Adrenal gland (tissue), 12 donors: ENCODE results near the gene DOCK4. TPM values are rescaled to one million over a fixed set of nuclear protein-coding genes. Genes with fewer than 3 reads are reported as not detected.

Source experiments
- DNase-seq, 7 donors: peaks; one replicate each; pipeline ENCODE4 v3.0.0-alpha.2; 2019 to 2020
- H3K27ac ChIP-seq, 5 donors: fragments of 200-600 bp; sonication (generic) in 4 of 5; 1 replicate in 3 of 5; 2 replicates in 2 of 5; pipeline versions ENCODE4 v1.5.1 to v1.8.0; 2016 to 2020; ENCODE audit warnings: mild to moderate bottlenecking in 1 of 5
- H3K27me3 ChIP-seq: fragments of 200-600 bp; 2 replicates; pipeline ENCODE4 v1.8.0; 2021
- H3K36me3 ChIP-seq, 2 donors: fragments of 200-600 bp; replicated peaks in 1 of 2; 1 replicate in 1 of 2; 2 replicates in 1 of 2; pipeline versions ENCODE4 v1.5.1 to v1.8.0; 2018 to 2022
- H3K4me1 ChIP-seq, 2 donors: fragments of 200-600 bp; replicated peaks in 1 of 2; 1 replicate in 1 of 2; 2 replicates in 1 of 2; pipeline versions ENCODE4 v1.5.1 to v1.8.0; 2018 to 2021
- H3K4me3 ChIP-seq, 4 donors: fragments of 200-600 bp; sonication (generic) in 3 of 4; one replicate each; pipeline ENCODE4 v1.5.1; 2016 to 2018
- H3K9me3 ChIP-seq, 3 donors: fragments of 200-600 bp; sonication (generic) in 1 of 3; replicated peaks in 1 of 3; 1 replicate in 2 of 3; 2 replicates in 1 of 3; pipeline versions ENCODE4 v1.5.1 to v1.8.0; 2016 to 2021
- CTCF ChIP-seq, 6 experiments: fragments of 450-650 bp in 4 of 6; fragments of 200-600 bp in 2 of 6; sonication (generic) in 1 of 6; IDR thresholded peaks; 1 replicate in 5 of 6; 2 replicates in 1 of 6; pipeline versions ENCODE4 v1.5.1 to v1.8.0; 2016 to 2021; ENCODE audit warnings: antibody characterized with exemption in 6 of 6, mild to moderate bottlenecking in 2 of 6, moderate library complexity in 1 of 6
- POLR2A ChIP-seq, 2 donors: fragments of 450-650 bp; IDR thresholded peaks; one replicate each; pipeline ENCODE4 v1.6.1; 2017; ENCODE audit warnings: antibody characterized with exemption in 2 of 2, mild to moderate bottlenecking in 2 of 2, moderate library complexity in 1 of 2
- WGBS, 4 donors: extraction: QIAGEN DNeasy Blood & Tissue Kit in 2 of 4; methylation state at CpG; one replicate each; pipeline versions ENCODE4 v1.1.5 to v1.1.7; 2013 to 2017; 5-methylcytosine and 5-hydroxymethylcytosine counted together
- intact Hi-C, 2 donors: fragments of 100-400 bp; cut with DNase I; formaldehyde crosslinking; loops; one replicate each; pipeline versions ENCODE4 v1.14.1 to v1.15.0; 2022 to 2023
- polyA plus RNA-seq, 3 donors: library from polyadenylated mRNA; stranded (reverse); fragments of 200-250 nt in 2 of 3; fragments of 350-450 nt in 1 of 3; fragmentation: Illumina TruSeq in 1 of 3; extraction: RNeasy Lipid Tissue Mini Kit (QIAGEN cat#74804) in 1 of 3; gene quantifications; one replicate each; pipeline ENCODE4 v1.2.3, GENCODE V29; 2013 to 2014
- total RNA-seq, 9 donors: library from RNA; depleted of rRNA in 4 of 9; stranded (reverse); fragments of >200 nt in 4 of 9; fragments of 120-200 nt in 1 of 9; fragmentation: NEBNext Ultra II Directional in 1 of 9; extraction: Animal tissue kit (Norgen Biotek cat#: 25700) in 1 of 9; gene quantifications; one replicate each; pipeline versions ENCODE4 v1.1.0 to v1.2.4, GENCODE V29; 2013 to 2023
- donor health status: healthy with polysubstance abuse.
- donor health status: Bipolar disorder and iron deficiency.
- donor health status: DM: yes; HTN: yes; CAD: no.
- donor health status: DM: no; HTN: no; CAD: no.
- donor health status: DM: no; HTN: no; CAD: no.
- donor health status: DM: yes; HTN: yes; CAD: no.

The DOCK4 gene
- total and polyA plus RNA-seq, 12 donors = 6.2 to 37.6 (median 21.1) TPM

DNA sequence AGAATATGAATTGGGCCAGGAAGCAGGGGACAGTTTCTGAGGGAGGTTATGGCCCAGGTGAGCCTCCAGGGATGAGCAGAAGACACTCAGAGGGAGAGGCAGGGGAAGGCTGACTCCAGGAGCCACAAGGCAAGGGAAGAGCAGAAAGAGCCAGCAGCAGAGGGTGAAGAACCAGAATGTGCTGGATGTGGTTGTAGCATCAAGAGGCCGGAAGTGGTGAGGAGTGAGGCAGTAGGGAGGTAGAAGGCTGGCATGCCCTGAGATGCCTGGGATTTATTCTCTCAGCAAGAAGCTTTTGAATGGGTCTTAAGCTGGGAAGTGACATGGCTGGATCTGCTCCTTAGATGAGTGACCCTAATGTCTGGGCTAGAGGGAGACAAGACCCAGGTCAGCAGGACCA is 311.7 kb downstream of the DOCK4 start:
- TF ChIP-seq POLR2A (IDR thresholded peaks at IDR 0.05) (no peak), CTCF (IDR thresholded peaks at IDR 0.05) (no peak)
- peaks cover 0 to 5% (median 0%) of the 10 kb centered on the region in 3 donors for H3K9me3 ChIP-seq
- DNase-seq = no peak
- H3K4me3 ChIP-seq = no peak overlapping the region
- H3K27ac ChIP-seq = no peak overlapping the region
- no peaks in the 10 kb centered on the region for H3K4me1 ChIP-seq
- 90 to 100% (median 97%) methylated on average over 1 of the region's 1 CpG for WGBS, 4 donors
- H3K27me3 ChIP-seq = no peaks in the 10 kb centered on the region
- intact Hi-C loops = no loop called here
- no peaks in the 10 kb centered on the region for H3K36me3 ChIP-seq

GRCh38 chr7:111893190-111893589 is 313.0 kb downstream of the DOCK4 start:
- Histone ChIP-seq H3K9me3 (peaks cover 0 to 5% (median 0%) of the 10 kb centered on the region in 3 donors), H3K27me3 (no peaks in the 10 kb centered on the region), H3K4me1 (no peaks in the 10 kb centered on the region), H3K36me3 (no peaks in the 10 kb centered on the region), H3K27ac (no peak overlapping the region), H3K4me3 (no peak overlapping the region)
- 89 to 96% (median 95%) methylated on average over 5 of the region's 5 CpGs for WGBS, 4 donors
- intact Hi-C loops = no loop called here
- DNase-seq = no peak
- TF ChIP-seq CTCF (IDR thresholded peaks at IDR 0.05) = no peak

- intact Hi-C loops = no loop called here
Observed at GRCh38 chr7:111892588-111892987, 313.6 kb downstream of the DOCK4 start.

DNA sequence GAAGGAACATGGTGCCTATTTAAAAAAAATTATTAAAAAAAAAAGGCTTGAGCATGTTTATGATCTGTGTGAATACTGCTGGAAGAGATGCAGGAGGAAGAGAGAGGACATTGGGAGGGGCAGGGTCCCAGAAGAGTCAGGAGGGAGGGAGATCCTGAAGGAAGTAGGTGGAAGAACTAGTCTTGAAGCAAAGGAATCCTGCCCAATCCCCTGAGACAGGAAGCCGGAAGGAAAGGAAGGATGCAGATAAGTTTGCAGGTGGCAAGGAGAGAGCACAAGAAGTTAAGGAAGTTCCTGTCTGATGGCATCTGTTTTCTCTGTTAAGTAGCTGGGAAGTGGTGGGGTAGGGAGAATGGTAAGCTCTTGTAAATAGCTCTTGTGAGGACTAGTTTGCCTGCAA is 318.5 kb downstream of the DOCK4 start:
- DNase-seq = no peak
- intact Hi-C loops = no loop called here
- 73 to 85% (median 78%) methylated on average over 1 of the region's 1 CpG for WGBS, 4 donors
- Histone ChIP-seq H3K27me3 (no peaks in the 10 kb centered on the region), H3K4me1 (no peaks in the 10 kb centered on the region), H3K4me3 (no peak overlapping the region), H3K9me3 (peaks cover 0 to 5% (median 0%) of the 10 kb centered on the region in 3 donors), H3K36me3 (no peaks in the 10 kb centered on the region), H3K27ac (no peak overlapping the region)
- TF ChIP-seq POLR2A (IDR thresholded peaks at IDR 0.05) = no peak
- TF ChIP-seq CTCF (IDR thresholded peaks at IDR 0.05) = no peak

More at GRCh38 chr7:111892588-111892987, 313.6 kb downstream of the DOCK4 start:
- H3K27ac ChIP-seq = no peak overlapping the region
- H3K4me1 ChIP-seq = no peaks in the 10 kb centered on the region
- TF ChIP-seq POLR2A (IDR thresholded peaks at IDR 0.05) = no peak
- no peak for TF ChIP-seq CTCF (IDR thresholded peaks at IDR 0.05)
- peaks cover 0 to 5% (median 0%) of the 10 kb centered on the region in 3 donors for H3K9me3 ChIP-seq
- WGBS, 4 donors = 46 to 55% (median 51%) methylated on average over 3 of the region's 3 CpGs
- H3K4me3 ChIP-seq = no peak overlapping the region
- no peaks in the 10 kb centered on the region for H3K27me3 ChIP-seq
- no peaks in the 10 kb centered on the region for H3K36me3 ChIP-seq
- no peak for DNase-seq
